ENCODE data around the gene KCNN4.

The KCNN4 gene

GRCh38 chr19:43748205-43748594 is 32.6 kb downstream of the KCNN4 start:
- DNase-seq (ENCODE audit: low read depth in 2 of 2): no peak

- no peak for DNase-seq (ENCODE audit: low read depth in 2 of 2)
Observed at GRCh38 chr19:43747557-43748204, 33.1 kb downstream of the KCNN4 start.

DNA sequence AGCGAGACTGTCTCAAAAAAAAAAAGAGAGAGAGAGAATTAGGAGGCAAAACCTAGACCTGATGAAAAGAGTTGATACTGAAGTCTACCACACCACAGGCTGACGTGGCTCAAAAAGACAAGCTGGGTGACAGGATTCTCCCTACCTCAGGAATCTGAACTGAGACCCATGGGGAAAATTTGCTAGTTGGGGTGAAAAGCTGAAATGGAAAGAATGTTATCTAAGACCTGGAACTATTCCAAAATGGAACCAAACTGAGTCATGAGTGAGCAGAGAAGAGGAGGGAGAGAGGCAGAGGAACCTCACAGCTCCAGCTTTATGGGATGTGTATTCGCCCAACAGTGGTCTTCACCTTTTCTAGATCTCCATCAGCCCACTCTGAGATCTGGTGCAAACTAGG is 37.7 kb downstream of the KCNN4 start:
- no peak for DNase-seq (ENCODE audit: low read depth in 2 of 2)

GRCh38 chr19:43741075-43741825 is 39.5 kb downstream of the KCNN4 start:
- DNase-seq (ENCODE audit: low read depth in 2 of 2): no peak

DNA sequence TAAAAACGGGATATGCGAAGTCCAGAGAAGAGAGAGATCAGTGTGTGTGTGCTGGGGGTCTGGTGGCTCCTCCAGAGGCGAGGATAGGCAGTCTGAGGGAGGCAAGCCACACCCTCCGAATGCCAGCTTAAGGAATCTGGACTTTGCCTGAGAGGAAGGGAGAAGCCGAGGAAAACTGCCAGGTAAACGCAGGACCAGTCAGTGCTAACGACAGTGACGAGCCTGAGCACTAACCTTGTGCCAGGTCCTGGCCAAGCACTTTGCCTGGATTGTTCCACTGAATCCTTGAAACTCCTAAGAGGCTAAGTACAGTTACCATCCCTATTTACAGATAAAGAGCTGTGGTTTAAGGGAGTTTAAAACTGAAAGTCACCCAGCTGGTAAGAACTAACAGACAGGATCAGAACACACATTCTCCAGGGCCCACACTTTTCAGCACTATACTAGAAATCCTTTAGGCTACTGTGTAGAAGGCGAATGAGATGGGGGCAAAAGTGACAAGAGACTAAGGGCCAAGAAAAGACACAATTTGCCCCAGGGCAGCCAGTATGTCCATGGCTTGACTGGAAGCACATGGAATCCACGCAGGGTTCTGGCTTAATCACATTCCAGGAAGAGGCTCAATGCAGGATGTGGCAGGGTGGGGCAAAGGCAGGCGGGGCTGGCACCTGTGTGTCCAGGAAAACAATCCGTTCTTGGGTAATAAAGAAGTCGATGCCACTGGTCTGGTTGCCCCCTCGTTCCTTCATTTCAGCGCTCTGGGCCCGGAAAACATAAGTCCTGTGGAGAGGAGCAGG is 41.1 kb downstream of the KCNN4 start:
- no peak for DNase-seq (ENCODE audit: low read depth in 2 of 2)

GRCh38 chr19:43738780-43739211 is 42.0 kb downstream of the KCNN4 start:
- DNase-seq (ENCODE audit: low read depth in 2 of 2): no peak

GRCh38 chr19:43735957-43736356 is 44.8 kb downstream of the KCNN4 start:
- no peak for DNase-seq (ENCODE audit: low read depth in 2 of 2)

- DNase-seq (ENCODE audit: low read depth in 2 of 2): no peak
Observed at GRCh38 chr19:43735013-43735412, 45.8 kb downstream of the KCNN4 start.

- DNase-seq (ENCODE audit: low read depth in 2 of 2): no peak
Observed at GRCh38 chr19:43731846-43732245, 48.9 kb downstream of the KCNN4 start.

- no peak for DNase-seq (ENCODE audit: low read depth in 2 of 2)
Observed at GRCh38 chr19:43731346-43731745, 49.4 kb downstream of the KCNN4 start.

GRCh38 chr19:43729919-43730318 is 50.9 kb downstream of the KCNN4 start:
- DNase-seq (ENCODE audit: low read depth in 2 of 2): no peak

GRCh38 chr19:43727593-43727853 is 53.2 kb downstream of the KCNN4 start:
- no peak for DNase-seq (ENCODE audit: low read depth in 2 of 2)

DNA sequence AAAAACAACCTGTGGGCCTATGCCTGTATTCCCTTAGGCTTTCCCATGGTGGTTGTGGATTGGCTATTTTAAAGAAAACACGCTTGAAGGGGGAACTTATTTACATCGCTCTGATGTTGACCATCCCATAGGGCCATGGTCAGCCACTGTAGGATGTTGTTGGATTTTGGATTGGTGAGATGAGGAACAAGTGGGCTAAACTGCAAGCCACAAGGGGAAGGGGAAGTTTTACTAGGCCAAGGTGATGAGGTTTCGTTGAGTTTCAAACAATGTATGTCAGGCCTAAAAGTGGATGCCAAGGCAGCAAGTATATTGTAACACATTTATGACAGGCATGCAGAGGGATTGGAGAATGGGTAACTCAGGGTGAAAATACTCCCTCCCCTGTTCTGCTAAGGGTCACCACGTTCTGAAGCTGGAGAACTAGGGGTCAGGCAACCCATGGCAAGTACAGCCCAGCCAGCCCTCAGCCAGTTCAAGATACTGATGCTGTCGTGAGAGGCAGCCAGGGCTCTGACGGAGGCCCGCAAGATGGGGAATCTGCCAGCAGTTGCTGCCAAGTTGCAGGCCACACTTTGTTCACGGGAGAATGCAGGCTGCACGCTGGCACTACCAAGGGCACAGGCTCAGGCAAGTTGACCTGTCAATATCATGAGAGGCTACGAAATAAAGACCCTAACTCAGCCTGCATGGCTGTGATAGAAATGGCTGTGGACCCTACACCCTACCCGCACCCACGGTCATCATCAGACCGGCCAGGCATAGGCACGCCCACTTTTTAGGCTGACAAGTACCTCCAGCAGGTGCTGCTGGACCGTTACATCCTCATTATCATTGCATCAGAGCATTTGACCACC is 53.8 kb downstream of the KCNN4 start:
- DNase-seq (ENCODE audit: low read depth in 2 of 2): no peak

GRCh38 chr19:43725468-43725867 is 55.3 kb downstream of the KCNN4 start:
- DNase-seq (ENCODE audit: low read depth in 2 of 2): no peak

DNA sequence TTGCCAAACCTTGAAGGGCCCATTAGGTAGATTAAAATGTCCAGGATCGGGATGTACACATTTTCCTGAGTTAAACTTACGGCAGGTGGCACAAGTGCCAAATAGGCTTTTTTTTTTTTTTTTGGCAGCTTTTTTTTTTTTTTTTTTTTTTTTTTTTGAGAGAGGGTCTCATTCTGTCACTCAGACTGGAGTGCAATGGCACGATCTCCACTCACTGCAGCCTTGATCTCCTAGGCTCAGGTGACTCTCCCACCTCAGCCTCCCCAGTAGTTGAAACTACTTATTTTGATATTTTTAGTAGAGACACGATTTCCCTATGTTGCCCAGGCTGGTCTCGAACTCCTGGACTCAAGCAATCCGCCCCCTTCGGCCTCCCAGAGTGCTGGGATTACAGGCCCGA is 55.9 kb downstream of the KCNN4 start:
- no peak for DNase-seq (ENCODE audit: low read depth in 2 of 2)

GRCh38 chr19:43723588-43723987 is 57.2 kb downstream of the KCNN4 start:
- DNase-seq (ENCODE audit: low read depth in 2 of 2): no peak

DNA sequence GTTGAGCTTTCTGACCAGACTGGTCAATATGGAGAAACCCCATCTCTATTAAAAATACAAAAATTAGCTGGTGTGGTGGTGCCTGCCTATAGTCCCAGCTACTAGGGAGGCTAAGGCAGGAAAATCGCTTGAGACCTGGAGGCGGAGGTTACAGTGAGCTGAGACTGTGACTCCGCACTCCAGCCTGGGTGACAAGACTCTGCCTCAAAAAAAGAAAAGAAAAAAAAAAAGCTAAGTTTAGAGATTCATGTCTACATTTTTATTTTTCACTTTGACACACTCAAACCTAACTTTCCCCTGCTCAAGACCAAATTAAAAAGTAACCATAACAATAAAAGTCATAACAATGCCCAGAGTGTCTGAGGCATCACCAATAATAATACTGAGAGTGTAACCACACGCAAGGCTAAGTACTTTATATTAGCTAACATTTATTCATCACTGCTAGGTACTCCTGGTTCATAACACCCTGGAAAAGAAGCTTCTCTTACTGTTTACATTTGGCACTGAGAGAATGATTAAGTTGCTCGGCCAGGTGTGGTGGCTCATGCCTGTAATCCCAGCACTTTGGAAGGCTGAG is 59.2 kb downstream of the KCNN4 start:
- no peak for DNase-seq (ENCODE audit: low read depth in 2 of 2)

DNA sequence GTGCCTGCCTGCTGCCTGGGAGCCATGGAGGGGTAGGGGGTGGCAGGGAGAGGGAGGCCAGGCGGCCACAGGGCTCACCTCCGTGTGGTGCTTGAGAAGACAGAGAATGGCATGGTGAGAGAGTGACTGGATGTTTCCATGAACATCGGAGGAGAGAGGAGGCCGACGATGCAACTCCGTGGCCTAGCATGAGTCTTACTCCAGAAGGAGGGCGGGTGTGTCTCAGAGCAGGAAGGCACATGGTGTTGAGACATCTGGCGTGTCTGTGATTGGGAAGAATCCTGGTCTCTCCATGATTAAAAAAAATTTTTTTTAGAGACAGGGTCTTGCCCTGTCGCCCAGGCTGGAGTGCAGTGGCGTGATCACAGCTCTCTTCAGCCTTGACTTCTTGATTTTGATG is 59.8 kb downstream of the KCNN4 start:
- no peak for DNase-seq (ENCODE audit: low read depth in 2 of 2)

DNA sequence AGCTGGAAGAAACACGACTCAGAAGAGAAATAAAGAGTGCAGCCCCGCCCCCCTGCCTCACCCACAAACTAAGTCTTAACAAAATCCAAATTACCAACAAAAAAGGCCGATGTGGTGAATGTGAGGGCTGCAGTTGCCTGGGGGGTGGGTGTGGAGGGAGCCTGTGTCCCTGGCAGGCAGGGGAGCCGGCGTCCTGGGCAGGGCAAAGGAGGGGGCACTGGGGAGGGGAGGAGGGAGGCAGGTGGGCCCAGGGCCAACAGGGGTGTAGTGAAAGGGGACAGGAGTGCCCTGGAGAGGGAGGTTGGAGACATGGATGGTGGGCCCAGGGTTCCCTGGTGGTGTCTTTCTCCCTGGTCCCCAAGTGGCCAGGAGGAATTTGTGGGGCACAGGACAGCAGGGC is 60.9 kb downstream of the KCNN4 start:
- no peak for DNase-seq (ENCODE audit: low read depth in 2 of 2)

DNA sequence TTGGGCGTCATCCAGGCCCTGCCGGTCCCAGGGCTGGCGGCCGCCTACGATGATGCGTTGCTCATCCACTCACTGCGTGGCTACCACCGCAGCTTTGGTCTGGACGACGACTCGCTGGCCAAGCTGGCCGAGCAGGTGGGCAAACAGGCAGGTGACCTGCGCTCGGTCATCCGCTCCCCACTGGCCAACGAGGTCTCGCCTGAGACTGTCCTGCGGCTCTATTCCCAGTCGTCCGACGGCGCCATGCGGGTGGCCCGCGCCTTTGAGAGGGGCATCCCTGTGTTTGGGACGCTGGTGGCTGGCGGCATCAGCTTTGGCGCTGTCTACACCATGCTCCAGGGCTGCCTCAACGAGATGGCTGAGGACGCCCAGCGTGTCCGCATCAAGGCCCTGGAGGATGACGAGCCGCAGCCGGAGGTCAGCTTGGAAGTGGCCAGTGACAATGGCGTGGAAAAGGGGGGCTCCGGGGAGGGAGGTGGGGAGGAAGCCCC is 61.4 kb downstream of the KCNN4 start:
- DNase-seq (ENCODE audit: low read depth in 2 of 2): no peak

GRCh38 chr19:43718627-43719377 is 62.0 kb downstream of the KCNN4 start:
- DNase-seq (ENCODE audit: low read depth in 2 of 2): no peak

Measured in stimulated activated CD8-positive, alpha-beta memory T cell treated with anti-CD3 and anti-CD28 coated beads, Interleukin-2, amount 100 ng/mL, for 1 hour (primary cell).